Mesenchymal stem cell (in vitro differentiated cells and primary cell): ENCODE measurements around the gene CAVIN2. TPM values are rescaled to one million over a fixed set of nuclear protein-coding genes. Genes with fewer than 3 reads are reported as not detected.

Experiments
- DNase-seq: peaks from one replicate; pipeline ENCODE4 v3.0.0-alpha.2; 2013
- H2AFZ ChIP-seq: one replicate; pipeline ENCODE4 v1.6.1; 2013; ENCODE audit warnings: low read depth, mild to moderate bottlenecking, control low read depth, inconsistent platforms, low read length, moderate library complexity
- H2AK5ac ChIP-seq: 2 replicates; pipeline ENCODE4 v1.6.1; 2013; ENCODE audit warnings: low read length, moderate library complexity, mild to moderate bottlenecking, inconsistent platforms; ENCODE audit not compliant: severe bottlenecking
- H2BK120ac ChIP-seq: one replicate; pipeline ENCODE4 v1.6.1; 2013; ENCODE audit warnings: low read depth, mild to moderate bottlenecking, inconsistent platforms, low read length, moderate library complexity
- H2BK12ac ChIP-seq, 2 experiments: one replicate each; pipeline ENCODE4 v1.6.1; 2013; ENCODE audit warnings: inconsistent platforms in 2 of 2, low read length in 2 of 2, mild to moderate bottlenecking in 2 of 2, moderate library complexity in 2 of 2, control low read depth in 1 of 2
- H2BK15ac ChIP-seq: one replicate; pipeline ENCODE4 v1.6.1; 2013; ENCODE audit warnings: mild to moderate bottlenecking, low read depth, inconsistent platforms; ENCODE audit not compliant: poor library complexity, severe bottlenecking
- H2BK5ac ChIP-seq: 2 replicates; pipeline ENCODE4 v1.6.1; 2013; ENCODE audit warnings: low read depth, mild to moderate bottlenecking, low read length, control low read depth, inconsistent platforms; ENCODE audit not compliant: poor library complexity, severe bottlenecking
- H3K14ac ChIP-seq, 2 experiments: one replicate each; pipeline ENCODE4 v1.6.1; 2013; ENCODE audit warnings: inconsistent platforms in 2 of 2, low read length in 2 of 2, control low read depth in 1 of 2, mild to moderate bottlenecking in 1 of 2, moderate library complexity in 1 of 2
- H3K18ac ChIP-seq, 2 experiments: one replicate each; pipeline ENCODE4 v1.6.1; 2013; ENCODE audit warnings: inconsistent platforms in 2 of 2, low read length in 2 of 2, control low read depth in 1 of 2, low read depth in 1 of 2, mild to moderate bottlenecking in 1 of 2
- H3K23ac ChIP-seq, 2 experiments: one replicate each; pipeline ENCODE4 v1.6.1; 2013; ENCODE audit warnings: inconsistent platforms in 2 of 2, low read length in 2 of 2, mild to moderate bottlenecking in 2 of 2, moderate library complexity in 2 of 2, control low read depth in 1 of 2
- H3K27ac ChIP-seq: 2 replicates; pipeline ENCODE4 v1.5.1; 2013; ENCODE audit warnings: mild to moderate bottlenecking, moderate library complexity, low read length, control low read depth, inconsistent platforms; ENCODE audit not compliant: poor library complexity, severe bottlenecking
- H3K27me3 ChIP-seq, 2 experiments: 2 replicates each; pipeline versions ENCODE4 v1.6.1 to v1.7.0; 2013; ENCODE audit warnings: low read length in 2 of 2, mild to moderate bottlenecking in 2 of 2, moderate library complexity in 2 of 2, control low read depth in 1 of 2, inconsistent platforms in 1 of 2; ENCODE audit not compliant: control insufficient read depth in 1 of 2, insufficient read depth in 1 of 2
- H3K36me3 ChIP-seq, 2 experiments: 2 replicates each; pipeline versions ENCODE4 v1.6.1 to v1.7.0; 2013; ENCODE audit warnings: low read length in 2 of 2, control low read depth in 1 of 2, inconsistent platforms in 1 of 2, low read depth in 1 of 2, mild to moderate bottlenecking in 1 of 2; ENCODE audit not compliant: insufficient read depth in 2 of 2, control insufficient read depth in 1 of 2
- H3K4ac ChIP-seq, 2 experiments: one replicate each; pipeline ENCODE4 v1.6.1; 2013; ENCODE audit warnings: inconsistent platforms in 2 of 2, low read length in 2 of 2, mild to moderate bottlenecking in 2 of 2, moderate library complexity in 2 of 2, control low read depth in 1 of 2, low read depth in 1 of 2
- H3K4me1 ChIP-seq: 2 replicates; pipeline ENCODE4 v1.6.1; 2013; ENCODE audit warnings: low read depth, low read length, control low read depth; ENCODE audit not compliant: control insufficient read depth, insufficient read depth
- H3K4me2 ChIP-seq: 2 replicates; pipeline ENCODE4 v1.6.1; 2013; ENCODE audit warnings: low read length, mild to moderate bottlenecking, inconsistent platforms; ENCODE audit not compliant: poor library complexity, severe bottlenecking
- H3K4me3 ChIP-seq, 2 experiments: 2 replicates each; pipeline versions ENCODE4 v1.5.1 to v1.7.0; 2013; ENCODE audit warnings: low read length in 2 of 2, mild to moderate bottlenecking in 2 of 2, control low read depth in 1 of 2, low read depth in 1 of 2; ENCODE audit not compliant: insufficient read depth in 1 of 2
- H3K79me1 ChIP-seq: replicated peaks from 2 replicates; pipeline ENCODE4 v1.6.1; 2013; ENCODE audit warnings: mild to moderate bottlenecking, control low read depth, low read length, inconsistent platforms; ENCODE audit not compliant: poor library complexity, severe bottlenecking
- H3K9ac ChIP-seq: 2 replicates; pipeline ENCODE4 v1.7.0; 2013; ENCODE audit warnings: mild to moderate bottlenecking, low read length, moderate library complexity
- H3K9me3 ChIP-seq: 2 replicates; pipeline ENCODE4 v1.7.0; 2013; ENCODE audit warnings: mild to moderate bottlenecking, low read length; ENCODE audit not compliant: control insufficient read depth
- H4K8ac ChIP-seq: one replicate; pipeline ENCODE4 v1.6.1; 2013; ENCODE audit warnings: inconsistent platforms, mild to moderate bottlenecking, low read length, moderate library complexity
- H4K91ac ChIP-seq: one replicate; pipeline ENCODE4 v1.6.1; 2013; ENCODE audit warnings: mild to moderate bottlenecking, low read length, inconsistent platforms
- WGBS: methylation state at CpG from one replicate; pipeline ENCODE4 v1.1.7; 2013; ENCODE audit warnings: mixed read lengths; 5-methylcytosine and 5-hydroxymethylcytosine counted together
- polyA plus RNA-seq, 2 experiments: library from polyadenylated mRNA; stranded (reverse); fragments of 200-250 nt; gene quantifications; one replicate each; pipeline ENCODE4 v1.2.3, GENCODE V29; 2013

CAVIN2 gene
- polyA plus RNA-seq (2013, experiment 1 of 2) = 8.7 TPM
- 8.5 TPM for polyA plus RNA-seq (2013, experiment 2 of 2)

- peak within 1 kb of the TSS; percentile 0 for H4K91ac ChIP-seq
- H3K4me2 ChIP-seq = peak within 1 kb of the TSS; percentile 58
- peak within 1 kb of the TSS; percentile 38 for H2BK15ac ChIP-seq
- no peaks in the 10 kb centered on the region for H3K36me3 ChIP-seq
- H2AK5ac ChIP-seq = peak within 1 kb of the TSS; percentile 24
- peak within 1 kb of the TSS; percentile 26 for H2BK5ac ChIP-seq
- no peaks in the 10 kb centered on the region for H3K9me3 ChIP-seq
- peaks cover 7% of the 10 kb centered on the region for H3K79me1 ChIP-seq
- H2BK12ac ChIP-seq = peak within 1 kb of the TSS; percentile 7 to 47
- H3K9ac ChIP-seq = peak within 1 kb of the TSS; percentile 73
- peak within 1 kb of the TSS in 1 of 2 experiments; percentile 88 for H3K14ac ChIP-seq
- WGBS = 81% methylated on average over 31 of the region's 31 CpGs
- H2BK120ac ChIP-seq = peak within 1 kb of the TSS; percentile 19
- peaks cover 13% of the 10 kb centered on the region for H3K4me1 ChIP-seq
- no peak within 1 kb of the TSS for H3K23ac ChIP-seq
- H3K27ac ChIP-seq = peak within 1 kb of the TSS; percentile 77
- H3K4me3 ChIP-seq = peak within 1 kb of the TSS; percentile 7 to 55
- H2AFZ ChIP-seq = no peak within 1 kb of the TSS
- peak; percentile 80 for DNase-seq
- peak within 1 kb of the TSS; percentile 7 for H4K8ac ChIP-seq
- no peaks in the 10 kb centered on the region for H3K27me3 ChIP-seq
- H3K18ac ChIP-seq = peak within 1 kb of the TSS; percentile 15 to 50
- H3K4ac ChIP-seq = peak within 1 kb of the TSS; percentile 45 to 70
Measured at GRCh38 chr2:191846515-191847476, at the start of gene CAVIN2. TSS of gene CAVIN2 (minus strand) at chr2:191847088. CDS start at chr2:191846925, 163 bp downstream.

- H3K9ac ChIP-seq = no peak overlapping the region
- H3K79me1 ChIP-seq = no peaks in the 10 kb centered on the region
- no peaks in the 10 kb centered on the region for H3K27me3 ChIP-seq
- H3K4ac ChIP-seq = no peak overlapping the region
- H3K4me1 ChIP-seq = peaks cover 3% of the 10 kb centered on the region
- H4K8ac ChIP-seq = no peak overlapping the region
- no peaks in the 10 kb centered on the region for H3K9me3 ChIP-seq
- no peak overlapping the region for H4K91ac ChIP-seq
- H2BK12ac ChIP-seq = no peak overlapping the region
- no peak overlapping the region for H3K14ac ChIP-seq
- no peak overlapping the region for H2BK5ac ChIP-seq
- no peak overlapping the region for H2BK120ac ChIP-seq
- no peak overlapping the region for H3K4me3 ChIP-seq
- H3K27ac ChIP-seq = no peak overlapping the region
- DNase-seq = no peak
- 98% methylated on average over 2 of the region's 2 CpGs for WGBS
- no peak overlapping the region for H2BK15ac ChIP-seq
- no peak overlapping the region for H2AK5ac ChIP-seq
- H3K23ac ChIP-seq = no peak overlapping the region
- H2AFZ ChIP-seq = no peak overlapping the region
- H3K4me2 ChIP-seq = no peak overlapping the region
- peak overlapping the region in 1 of 2 experiments; percentile 8 for H3K18ac ChIP-seq
- H3K36me3 ChIP-seq = no peaks in the 10 kb centered on the region
Measured at GRCh38 chr2:191895743-191896142, 48.9 kb upstream of the CAVIN2 start.

- peak overlapping the region in 1 of 2 experiments; percentile 12 for H3K4me3 ChIP-seq
- no peak overlapping the region for H4K91ac ChIP-seq
- no peak overlapping the region for H3K23ac ChIP-seq
- no peaks in the 10 kb centered on the region for H3K36me3 ChIP-seq
- H3K4me1 ChIP-seq = peaks cover 3% of the 10 kb centered on the region
- H3K9me3 ChIP-seq = no peaks in the 10 kb centered on the region
- no peak overlapping the region for H2BK12ac ChIP-seq
- DNase-seq = no peak
- H3K9ac ChIP-seq = peak overlapping the region; percentile 32
- H2BK120ac ChIP-seq = peak overlapping the region; percentile 22
- H2BK15ac ChIP-seq = peak overlapping the region; percentile 8
- peak overlapping the region; percentile 42 to 82 for H3K18ac ChIP-seq
- WGBS = 91% methylated on average over 4 of the region's 4 CpGs
- peak overlapping the region; percentile 38 for H4K8ac ChIP-seq
- H2AK5ac ChIP-seq = peak overlapping the region; percentile 47
- peak overlapping the region; percentile 50 for H2BK5ac ChIP-seq
- peak overlapping the region in 1 of 2 experiments; percentile 37 for H3K4ac ChIP-seq
- H2AFZ ChIP-seq = peak overlapping the region; percentile 39
- H3K4me2 ChIP-seq = no peak overlapping the region
- peak overlapping the region; percentile 26 for H3K27ac ChIP-seq
- no peaks in the 10 kb centered on the region for H3K79me1 ChIP-seq
- H3K14ac ChIP-seq = no peak overlapping the region
- no peaks in the 10 kb centered on the region for H3K27me3 ChIP-seq
Measured at GRCh38 chr2:191895195-191895594, 48.3 kb upstream of the CAVIN2 start.

- no peak overlapping the region for H3K18ac ChIP-seq
- H3K14ac ChIP-seq = no peak overlapping the region
- H4K8ac ChIP-seq = no peak overlapping the region
- no peak overlapping the region for H2BK15ac ChIP-seq
- no peaks in the 10 kb centered on the region for H3K9me3 ChIP-seq
- no peak overlapping the region for H3K23ac ChIP-seq
- H3K4me2 ChIP-seq = no peak overlapping the region
- no peaks in the 10 kb centered on the region for H3K79me1 ChIP-seq
- DNase-seq = peak; percentile 70
- H3K27me3 ChIP-seq = no peaks in the 10 kb centered on the region
- H2BK5ac ChIP-seq = no peak overlapping the region
- peaks cover 3% of the 10 kb centered on the region for H3K4me1 ChIP-seq
- H3K4ac ChIP-seq = no peak overlapping the region
- 32% methylated on average over 2 of the region's 3 CpGs for WGBS
- H3K36me3 ChIP-seq = no peaks in the 10 kb centered on the region
- H2BK12ac ChIP-seq = no peak overlapping the region
- H2AK5ac ChIP-seq = no peak overlapping the region
- no peak overlapping the region for H4K91ac ChIP-seq
- no peak overlapping the region for H2BK120ac ChIP-seq
- peak overlapping the region; percentile 39 for H2AFZ ChIP-seq
- H3K27ac ChIP-seq = peak overlapping the region; percentile 26
- peak overlapping the region; percentile 51 for H3K9ac ChIP-seq
- peak overlapping the region in 1 of 2 experiments; percentile 12 for H3K4me3 ChIP-seq
Measured at GRCh38 chr2:191894681-191895147, 47.8 kb upstream of the CAVIN2 start.
